Loucy (cell line): ENCODE data around the gene PITX1.

Source experiments
- EZH2phosphoT487 ChIP-seq: fragments of 200-600 bp; IDR thresholded peaks from 2 replicates; pipeline ENCODE4 v1.6.1; 2018; ENCODE audit warnings: antibody characterized with exemption, mild to moderate bottlenecking, moderate library complexity, borderline replicate concordance
- TF ChIP-seq, protein P1 (sequence below): fragments of 200-600 bp; sonication (generic); conservative IDR thresholded peaks from 2 replicates; pipeline ENCODE4 v1.5.1; 2014; ENCODE audit warnings: mild to moderate bottlenecking, antibody characterized with exemption, low read length

DNA sequence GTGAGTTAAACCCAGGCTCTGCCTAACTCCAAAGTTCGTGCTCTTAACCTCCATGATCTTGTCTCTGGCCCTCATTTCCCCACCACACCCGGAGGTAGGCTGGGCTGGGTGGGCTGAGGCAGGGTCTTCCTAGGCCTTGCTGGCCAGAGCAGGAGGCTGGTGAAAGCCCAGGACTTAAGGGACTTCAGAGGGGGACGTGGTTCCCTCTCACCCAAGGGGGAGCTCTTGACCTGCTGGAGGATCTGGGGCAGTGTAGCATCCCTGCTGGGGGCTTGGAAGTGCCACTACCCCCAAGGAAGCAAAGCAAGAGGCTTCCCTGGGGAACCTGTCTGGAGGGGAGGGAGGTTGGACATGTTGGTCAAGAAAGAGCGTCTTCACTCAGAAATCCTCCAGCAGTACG lies 14.7 kb downstream of the PITX1 start:
- TF ChIP-seq, protein P1, sequence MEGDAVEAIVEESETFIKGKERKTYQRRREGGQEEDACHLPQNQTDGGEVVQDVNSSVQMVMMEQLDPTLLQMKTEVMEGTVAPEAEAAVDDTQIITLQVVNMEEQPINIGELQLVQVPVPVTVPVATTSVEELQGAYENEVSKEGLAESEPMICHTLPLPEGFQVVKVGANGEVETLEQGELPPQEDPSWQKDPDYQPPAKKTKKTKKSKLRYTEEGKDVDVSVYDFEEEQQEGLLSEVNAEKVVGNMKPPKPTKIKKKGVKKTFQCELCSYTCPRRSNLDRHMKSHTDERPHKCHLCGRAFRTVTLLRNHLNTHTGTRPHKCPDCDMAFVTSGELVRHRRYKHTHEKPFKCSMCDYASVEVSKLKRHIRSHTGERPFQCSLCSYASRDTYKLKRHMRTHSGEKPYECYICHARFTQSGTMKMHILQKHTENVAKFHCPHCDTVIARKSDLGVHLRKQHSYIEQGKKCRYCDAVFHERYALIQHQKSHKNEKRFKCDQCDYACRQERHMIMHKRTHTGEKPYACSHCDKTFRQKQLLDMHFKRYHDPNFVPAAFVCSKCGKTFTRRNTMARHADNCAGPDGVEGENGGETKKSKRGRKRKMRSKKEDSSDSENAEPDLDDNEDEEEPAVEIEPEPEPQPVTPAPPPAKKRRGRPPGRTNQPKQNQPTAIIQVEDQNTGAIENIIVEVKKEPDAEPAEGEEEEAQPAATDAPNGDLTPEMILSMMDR: peak; percentile 31
- TF ChIP-seq EZH2phosphoT487: no peak
